K562 (cell line): Measurements from ENCODE around the gene FILIP1L. TPM values are rescaled to one million over a fixed set of nuclear protein-coding genes. Genes with fewer than 3 reads are reported as not detected.

Source experiments
- BCL6 ChIP-seq: fragments of 250-450 bp; sonication (Bioruptor Pico); IDR thresholded peaks from 2 replicates; pipeline ENCODE4 v1.4.0; 2020
- CBX5 ChIP-seq: IDR thresholded peaks from 2 replicates; pipeline ENCODE4 v1.6.1; 2014; ENCODE audit warnings: low read depth, borderline replicate concordance
- CREBBP ChIP-seq: IDR thresholded peaks from one replicate; pipeline ENCODE4 v1.6.1; 2012; ENCODE audit warnings: low read depth, mild to moderate bottlenecking, control low read depth, inconsistent platforms, low read length
- DMBX1 ChIP-seq: fragments of 250-450 bp; sonication (Bioruptor Pico); IDR thresholded peaks from 2 replicates; pipeline ENCODE4 v1.8.0; 2022; ENCODE audit warnings: inconsistent platforms, mild to moderate bottlenecking, moderate library complexity, borderline replicate concordance
- ETV1 ChIP-seq: fragments of 450-650 bp; conservative IDR thresholded peaks from 2 replicates; pipeline ENCODE4 v1.6.1; 2016; ENCODE audit warnings: missing genetic modification characterization, control low read depth, low read depth, missing compliant biosample characterization
- ETV6 ChIP-seq, 3 experiments: fragments of 150-350 bp in 1 of 3; sonication (generic) in 1 of 3; formaldehyde crosslinking in 1 of 3; IDR thresholded peaks; 2 replicates each; pipeline versions ENCODE4 v1.6.1 to v1.8.0; 2014 to 2022; ENCODE audit warnings: borderline replicate concordance in 2 of 3, low read depth in 2 of 3, antibody characterized with exemption in 1 of 3, low read length in 1 of 3, mild to moderate bottlenecking in 1 of 3, missing genetic modification reagents in 1 of 3
- FOXK1 ChIP-seq: sonication (generic); formaldehyde crosslinking; IDR thresholded peaks from 2 replicates; pipeline ENCODE4 v1.8.0; 2022; ENCODE audit warnings: missing genetic modification reagents, mild to moderate bottlenecking, borderline replicate concordance
- JUND ChIP-seq, 2 experiments: IDR thresholded peaks; 2 replicates in 1 of 2; 3 replicates in 1 of 2; pipeline ENCODE4 v1.6.1; 2011; ENCODE audit warnings: borderline replicate concordance in 2 of 2, low read depth in 2 of 2, low read length in 2 of 2, improper control_type of control experiment in 1 of 2, missing biosample characterization in 1 of 2, missing genetic modification characterization in 1 of 2, missing genetic modification reagents in 1 of 2
- L3MBTL2 ChIP-seq: fragments of 450-650 bp; IDR thresholded peaks from 2 replicates; pipeline ENCODE4 v1.6.1; 2016; ENCODE audit warnings: mild to moderate bottlenecking, moderate library complexity
- MEF2D ChIP-seq: conservative IDR thresholded peaks from 2 replicates; pipeline ENCODE4 v1.6.1; 2016; ENCODE audit warnings: low read depth, missing genetic modification characterization, missing compliant biosample characterization
- POLR2AphosphoS5 ChIP-seq: IDR thresholded peaks from 2 replicates; pipeline ENCODE4 v1.6.1; 2011; ENCODE audit warnings: mild to moderate bottlenecking, low read depth, low read length, moderate library complexity; ENCODE audit not compliant: control insufficient read depth, insufficient read depth
- WHSC1 ChIP-seq: IDR thresholded peaks from one replicate; pipeline ENCODE4 v1.6.1; 2012; ENCODE audit warnings: low read length, control low read depth, inconsistent platforms
- ZNF184 ChIP-seq: sonication (generic); formaldehyde crosslinking; IDR thresholded peaks from 2 replicates; pipeline ENCODE4 v1.5.0; 2020; ENCODE audit warnings: missing genetic modification reagents
- ZNF507 ChIP-seq: conservative IDR thresholded peaks from 2 replicates; pipeline ENCODE4 v1.6.1; 2017; ENCODE audit warnings: missing genetic modification characterization, missing compliant biosample characterization
- ZNF589 ChIP-seq: fragments of 200-800 bp; sonication (Bioruptor generic); IDR thresholded peaks from 2 replicates; pipeline ENCODE4 v1.6.1; 2016; ENCODE audit warnings: low read depth, missing genetic modification characterization, missing compliant biosample characterization
- ZNF644 ChIP-seq: fragments of 200-800 bp; sonication (Bioruptor generic); IDR thresholded peaks from 2 replicates; pipeline ENCODE4 v1.6.1; 2016; ENCODE audit warnings: low read depth, missing genetic modification characterization, missing compliant biosample characterization
- polyA plus RNA-seq, 8 experiments: library from polyadenylated mRNA; depleted of rRNA in 4 of 8; stranded (reverse) in 5 of 8; unstranded in 3 of 8; fragments of >200 nt; fragmentation: Nextera tagmentation in 2 of 8; fragmentation: Illumina TruSeq in 1 of 8; extraction: Ambion mirVana in 2 of 8; extraction: Trizol in 1 of 8; gene quantifications; 2 replicates each; pipeline versions ENCODE4 v1.2.1 to v1.2.3, GENCODE V29; 2011 to 2014; ENCODE audit warnings: inconsistent platforms in 1 of 8, missing spikeins in 1 of 8
- total RNA-seq, 7 experiments: library from RNA; depleted of rRNA in 6 of 7; stranded (reverse); fragments of >200 nt in 6 of 7; fragmentation: Illumina TruSeq in 2 of 7; extraction: Trizol in 2 of 7; gene quantifications; 2 replicates each; pipeline versions ENCODE4 v1.2.1 to v1.2.3, GENCODE V29; 2011 to 2021; ENCODE audit warnings: low replicate concordance in 1 of 7
- TF ChIP-seq, protein P1 (sequence below): fragments of 250-450 bp; sonication (Bioruptor Pico); IDR thresholded peaks from 2 replicates; pipeline ENCODE4 v1.4.0; 2020; ENCODE audit warnings: mild to moderate bottlenecking, moderate library complexity
- TF ChIP-seq, protein P2 (sequence below): sonication (generic); formaldehyde crosslinking; IDR thresholded peaks from 2 replicates; pipeline ENCODE4 v1.8.0; 2022; ENCODE audit warnings: missing genetic modification reagents, mild to moderate bottlenecking, borderline replicate concordance
- TF ChIP-seq, protein P3 (sequence below): fragments of 450-650 bp; formaldehyde crosslinking; IDR thresholded peaks from 2 replicates; pipeline ENCODE4 v1.4.0; 2022; ENCODE audit warnings: missing genetic modification characterization

FILIP1L gene
- total and polyA plus RNA-seq, 9 of the 15 experiments (the other 6 are each of a cell fraction or from before 2014, with no cell fraction given), result 0.50 to 2.1 (median 1.1) TPM

DNA sequence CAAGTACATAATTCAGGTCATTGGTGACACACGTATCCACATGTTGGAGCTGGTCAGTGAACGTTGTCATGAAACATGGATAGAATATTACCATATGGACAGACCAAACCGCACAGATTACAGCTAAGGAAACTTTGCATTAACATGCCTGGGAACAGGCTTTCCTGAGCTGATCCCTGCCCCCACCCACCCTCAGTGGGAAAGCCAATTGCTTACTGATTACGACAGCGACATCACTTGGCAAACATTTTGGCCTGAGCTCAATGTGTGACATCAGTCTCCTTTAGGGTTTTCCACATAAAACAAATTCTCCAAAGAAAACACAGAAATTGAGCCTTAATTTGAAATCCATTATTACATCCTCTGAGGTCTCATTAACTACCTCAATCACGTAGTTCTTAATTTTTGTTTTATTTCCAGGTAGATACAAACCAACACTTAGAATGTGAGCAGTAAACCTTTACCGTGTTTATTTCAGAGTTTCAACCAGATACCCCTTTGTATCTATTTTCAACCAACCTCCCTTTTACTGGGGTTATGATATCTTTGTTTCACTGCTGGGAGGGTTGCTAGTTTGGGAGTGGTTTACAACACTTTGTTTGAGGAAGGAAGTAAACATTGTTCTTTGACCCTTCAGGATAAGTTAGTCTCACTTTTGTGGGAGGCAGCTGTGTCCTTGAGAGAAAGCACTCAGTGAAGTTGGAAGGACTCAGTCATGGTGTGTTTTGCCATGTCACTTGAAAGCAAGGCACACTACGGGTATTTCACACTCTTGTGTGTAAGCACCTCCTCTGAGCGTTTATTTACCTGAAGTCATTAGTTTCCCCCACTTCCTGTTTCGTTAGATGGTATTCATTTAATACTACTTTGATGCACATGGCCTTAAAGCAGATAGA lies 193.6 kb downstream of the FILIP1L start (continued):
- no peak for TF ChIP-seq POLR2AphosphoS5
- peak; percentile 54; the same call in 1 of the 2 replicates for TF ChIP-seq JUND (IDR thresholded peaks at IDR 0.05; ENCODE audit: borderline replicate concordance, low read depth, low read length)
- peak; percentile 53; the same call in 2 of the 3 replicates for TF ChIP-seq JUND (tag; IDR thresholded peaks at IDR 0.05; ENCODE audit: borderline replicate concordance, low read depth, low read length)
- TF ChIP-seq ZNF507 (tag), result no peak
- TF ChIP-seq ETV1 (tag), result no peak
- no peak for TF ChIP-seq ZNF184 (CRISPR knock-in tag)
- no peak for TF ChIP-seq CREBBP
- TF ChIP-seq, protein P1, sequence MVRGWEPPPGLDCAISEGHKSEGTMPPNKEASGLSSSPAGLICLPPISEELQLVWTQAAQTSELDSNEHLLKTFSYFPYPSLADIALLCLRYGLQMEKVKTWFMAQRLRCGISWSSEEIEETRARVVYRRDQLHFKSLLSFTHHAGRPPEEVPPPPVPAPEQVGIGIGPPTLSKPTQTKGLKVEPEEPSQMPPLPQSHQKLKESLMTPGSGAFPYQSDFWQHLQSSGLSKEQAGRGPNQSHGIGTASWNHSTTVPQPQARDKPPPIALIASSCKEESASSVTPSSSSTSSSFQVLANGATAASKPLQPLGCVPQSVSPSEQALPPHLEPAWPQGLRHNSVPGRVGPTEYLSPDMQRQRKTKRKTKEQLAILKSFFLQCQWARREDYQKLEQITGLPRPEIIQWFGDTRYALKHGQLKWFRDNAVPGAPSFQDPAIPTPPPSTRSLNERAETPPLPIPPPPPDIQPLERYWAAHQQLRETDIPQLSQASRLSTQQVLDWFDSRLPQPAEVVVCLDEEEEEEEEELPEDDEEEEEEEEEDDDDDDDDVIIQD (CRISPR knock-in tag), result no peak
- TF ChIP-seq WHSC1, result no peak
- TF ChIP-seq, protein P2, sequence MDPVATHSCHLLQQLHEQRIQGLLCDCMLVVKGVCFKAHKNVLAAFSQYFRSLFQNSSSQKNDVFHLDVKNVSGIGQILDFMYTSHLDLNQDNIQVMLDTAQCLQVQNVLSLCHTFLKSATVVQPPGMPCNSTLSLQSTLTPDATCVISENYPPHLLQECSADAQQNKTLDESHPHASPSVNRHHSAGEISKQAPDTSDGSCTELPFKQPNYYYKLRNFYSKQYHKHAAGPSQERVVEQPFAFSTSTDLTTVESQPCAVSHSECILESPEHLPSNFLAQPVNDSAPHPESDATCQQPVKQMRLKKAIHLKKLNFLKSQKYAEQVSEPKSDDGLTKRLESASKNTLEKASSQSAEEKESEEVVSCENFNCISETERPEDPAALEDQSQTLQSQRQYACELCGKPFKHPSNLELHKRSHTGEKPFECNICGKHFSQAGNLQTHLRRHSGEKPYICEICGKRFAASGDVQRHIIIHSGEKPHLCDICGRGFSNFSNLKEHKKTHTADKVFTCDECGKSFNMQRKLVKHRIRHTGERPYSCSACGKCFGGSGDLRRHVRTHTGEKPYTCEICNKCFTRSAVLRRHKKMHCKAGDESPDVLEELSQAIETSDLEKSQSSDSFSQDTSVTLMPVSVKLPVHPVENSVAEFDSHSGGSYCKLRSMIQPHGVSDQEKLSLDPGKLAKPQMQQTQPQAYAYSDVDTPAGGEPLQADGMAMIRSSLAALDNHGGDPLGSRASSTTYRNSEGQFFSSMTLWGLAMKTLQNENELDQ (CRISPR knock-in tag), result no peak
- 0 out of 2 replicates have a peak, but pooled peaks have one; percentile 25 for TF ChIP-seq MEF2D (tag)
- TF ChIP-seq CBX5, result no peak
- TF ChIP-seq, protein P3, sequence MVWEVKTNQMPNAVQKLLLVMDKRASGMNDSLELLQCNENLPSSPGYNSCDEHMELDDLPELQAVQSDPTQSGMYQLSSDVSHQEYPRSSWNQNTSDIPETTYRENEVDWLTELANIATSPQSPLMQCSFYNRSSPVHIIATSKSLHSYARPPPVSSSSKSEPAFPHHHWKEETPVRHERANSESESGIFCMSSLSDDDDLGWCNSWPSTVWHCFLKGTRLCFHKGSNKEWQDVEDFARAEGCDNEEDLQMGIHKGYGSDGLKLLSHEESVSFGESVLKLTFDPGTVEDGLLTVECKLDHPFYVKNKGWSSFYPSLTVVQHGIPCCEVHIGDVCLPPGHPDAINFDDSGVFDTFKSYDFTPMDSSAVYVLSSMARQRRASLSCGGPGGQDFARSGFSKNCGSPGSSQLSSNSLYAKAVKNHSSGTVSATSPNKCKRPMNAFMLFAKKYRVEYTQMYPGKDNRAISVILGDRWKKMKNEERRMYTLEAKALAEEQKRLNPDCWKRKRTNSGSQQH (CRISPR knock-in tag), result no peak
- TF ChIP-seq L3MBTL2, result peak; percentile 36; the same call in 1 of the 2 replicates
- TF ChIP-seq FOXK1 (CRISPR knock-in tag), result no peak
- no peak for TF ChIP-seq ETV6 (IDR thresholded peaks at IDR 0.05; ENCODE audit: borderline replicate concordance in 1 of 2, low read depth in 2 of 2, low read length in 1 of 2)
- TF ChIP-seq ETV6 (CRISPR knock-in tag; IDR thresholded peaks at IDR 0.05; ENCODE audit: borderline replicate concordance), result no peak
- peak; percentile 22; the same call in 1 of the 2 replicates for TF ChIP-seq ZNF644 (tag)
- TF ChIP-seq DMBX1 (CRISPR knock-in tag), result peak; percentile 32; the same call in 1 of the 2 replicates
- no peak; the same call in 1 of the 2 replicates for TF ChIP-seq ZNF589 (CRISPR knock-in tag)
- TF ChIP-seq BCL6 (CRISPR knock-in tag), result no peak
